GM23248 (cell line): ENCODE data around the gene USP25. TPM values are rescaled to one million over a fixed set of nuclear protein-coding genes. Genes with fewer than 3 reads are reported as not detected.
A peak's percentile ranks its signal among the peaks of the same experiment; 100 is the strongest.

Source experiments
- DNase-seq: peaks from one replicate; pipeline ENCODE4 v3.0.0-alpha.2; 2015
- H2AFZ ChIP-seq: fragments of 200-600 bp; sonication (generic); 2 replicates; pipeline ENCODE4 v1.6.1; 2016; ENCODE audit warnings: antibody characterized with exemption
- H3F3A ChIP-seq: fragments of 200-600 bp; sonication (generic); 2 replicates; pipeline ENCODE4 v1.6.1; 2016; ENCODE audit warnings: mild to moderate bottlenecking, antibody characterized with exemption, mixed run types; ENCODE audit not compliant: insufficient read depth
- H3K27ac ChIP-seq: fragments of 200-600 bp; sonication (generic); 2 replicates; pipeline ENCODE4 v1.5.1; 2016; ENCODE audit warnings: mild to moderate bottlenecking
- H3K27me3 ChIP-seq: fragments of 200-600 bp; sonication (generic); replicated peaks from 2 replicates; pipeline ENCODE4 v1.6.1; 2016; ENCODE audit warnings: mild to moderate bottlenecking; ENCODE audit not compliant: insufficient read depth
- H3K36me3 ChIP-seq: fragments of 200-600 bp; sonication (generic); 2 replicates; pipeline ENCODE4 v1.6.1; 2016; ENCODE audit warnings: low read depth, mild to moderate bottlenecking
- H3K4me1 ChIP-seq: fragments of 200-600 bp; sonication (generic); 2 replicates; pipeline ENCODE4 v1.6.1; 2016; ENCODE audit warnings: mild to moderate bottlenecking; ENCODE audit not compliant: insufficient read depth
- H3K4me2 ChIP-seq: fragments of 200-600 bp; sonication (generic); one replicate; pipeline ENCODE4 v1.6.1; 2016; ENCODE audit warnings: mild to moderate bottlenecking; ENCODE audit not compliant: unreplicated experiment
- H3K4me3 ChIP-seq: fragments of 200-600 bp; sonication (generic); 2 replicates; pipeline ENCODE4 v1.5.1; 2016; ENCODE audit warnings: mild to moderate bottlenecking
- H3K79me2 ChIP-seq: fragments of 200-600 bp; sonication (generic); 2 replicates; pipeline ENCODE4 v1.6.1; 2016; ENCODE audit warnings: mild to moderate bottlenecking; ENCODE audit not compliant: insufficient read depth
- H3K9ac ChIP-seq: fragments of 200-600 bp; sonication (generic); 2 replicates; pipeline ENCODE4 v1.6.1; 2016; ENCODE audit warnings: mild to moderate bottlenecking
- H3K9me2 ChIP-seq: fragments of 200-600 bp; sonication (generic); 2 replicates; pipeline ENCODE4 v1.6.1; 2016; ENCODE audit warnings: mixed run types, mild to moderate bottlenecking, moderate library complexity; ENCODE audit not compliant: insufficient read depth
- H3K9me3 ChIP-seq: fragments of 200-600 bp; sonication (generic); one replicate; pipeline ENCODE4 v1.6.1; 2017; ENCODE audit warnings: low read depth
- H4K20me1 ChIP-seq: fragments of 200-600 bp; sonication (generic); 2 replicates; pipeline ENCODE4 v1.6.0; 2016; ENCODE audit not compliant: insufficient read depth
- EZH2 ChIP-seq: fragments of 200-600 bp; sonication (generic); IDR thresholded peaks from 2 replicates; pipeline ENCODE4 v1.6.1; 2018; ENCODE audit warnings: antibody characterized with exemption, mild to moderate bottlenecking; ENCODE audit not compliant: insufficient read depth, poor library complexity, severe bottlenecking
- EZH2phosphoT487 ChIP-seq: fragments of 200-600 bp; sonication (generic); IDR thresholded peaks from 2 replicates; pipeline ENCODE4 v1.6.1; 2018; ENCODE audit warnings: antibody characterized with exemption, moderate library complexity, mild to moderate bottlenecking, low read depth; ENCODE audit not compliant: insufficient read depth
- WGBS, 2 experiments: methylation state at CpG; one replicate each; pipeline ENCODE4 v1.1.6; 2015 to 2017; ENCODE audit warnings: low lambda C conversion rate in 2 of 2, low coverage in 1 of 2; ENCODE audit errors: missing lambda C conversion rate in 2 of 2; 5-methylcytosine and 5-hydroxymethylcytosine counted together
- in situ Hi-C: fragments of 300-500 bp; cut with MboI; formaldehyde crosslinking; loops from 2 replicates; pipeline ENCODE4 v1.15.0; 2020
- polyA plus RNA-seq: library from polyadenylated mRNA; unstranded; fragments of >200 nt; fragmentation: Nextera tagmentation; extraction: Ambion mirVana; gene quantifications from 2 replicates; pipeline ENCODE4 v1.2.1, GENCODE V29; 2016
- total RNA-seq: library from RNA; depleted of rRNA; stranded (reverse); fragments of >200 nt; shearing (Covaris generic); gene quantifications from 2 replicates; pipeline ENCODE4 v1.2.3, GENCODE V29; 2014

Gene USP25
- total and polyA plus RNA-seq, 2 experiments from 2014 or later: 5.8 to 41.5 TPM

DNA sequence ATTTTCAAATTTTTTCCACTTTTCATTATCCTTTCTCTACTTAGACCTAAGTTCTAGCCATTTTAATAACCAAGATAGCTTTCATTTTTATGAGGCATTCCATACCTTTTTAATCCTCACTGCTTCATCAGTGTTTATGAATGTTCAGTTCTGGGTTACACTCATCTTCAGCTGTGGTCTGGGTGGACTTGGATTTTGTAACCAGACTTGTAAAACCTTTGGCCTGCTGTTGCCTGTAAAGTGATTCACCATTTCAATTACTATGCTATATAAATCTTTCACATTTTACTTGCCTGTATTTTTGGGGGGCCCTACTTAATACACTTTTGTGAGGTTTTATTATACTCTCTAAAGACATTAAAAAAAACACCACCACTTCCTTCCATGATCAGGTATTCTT, 46.2 kb downstream of the USP25 start:
- H4K20me1 ChIP-seq: no peaks in the 10 kb centered on the region
- no peaks in the 10 kb centered on the region for H3K9me3 ChIP-seq
- H3K4me1 ChIP-seq: peaks cover 37% of the 10 kb centered on the region
- peak overlapping the region; percentile 68 for H3K4me2 ChIP-seq
- no peaks in the 10 kb centered on the region for H3K9me2 ChIP-seq
- H2AFZ ChIP-seq: no peak overlapping the region
- TF ChIP-seq EZH2phosphoT487 (no peak), EZH2 (no peak)
- H3K27me3 ChIP-seq: no peaks in the 10 kb centered on the region
- H3K79me2 ChIP-seq: peaks cover 58% of the 10 kb centered on the region
- peaks cover 33% of the 10 kb centered on the region for H3F3A ChIP-seq
- no peak overlapping the region for H3K9ac ChIP-seq
- peak; percentile 88 for DNase-seq
- H3K36me3 ChIP-seq: no peaks in the 10 kb centered on the region
- no peak overlapping the region for H3K4me3 ChIP-seq
- H3K27ac ChIP-seq: peak overlapping the region; percentile 34
- in situ Hi-C loops: no loop called here

DNA sequence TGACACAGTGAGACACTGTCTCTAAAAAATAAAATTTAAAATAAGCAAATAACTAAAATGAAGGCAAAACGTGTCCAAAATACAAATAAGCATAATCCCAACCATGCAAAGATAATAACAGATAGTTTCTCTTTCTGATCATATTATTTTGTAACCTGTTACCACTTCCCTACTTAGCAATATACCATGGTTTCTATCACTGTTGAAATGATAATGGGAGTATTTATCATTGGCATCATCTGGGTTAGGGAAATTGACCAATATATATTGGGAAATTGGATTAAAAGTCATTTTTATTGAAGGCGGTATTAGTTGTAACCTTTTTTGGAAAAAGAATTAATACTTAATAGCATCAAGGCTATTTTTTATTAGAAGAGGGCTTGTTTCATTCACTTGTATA, 47.0 kb downstream of the USP25 start:
- no peak overlapping the region for H3K4me3 ChIP-seq

DNA sequence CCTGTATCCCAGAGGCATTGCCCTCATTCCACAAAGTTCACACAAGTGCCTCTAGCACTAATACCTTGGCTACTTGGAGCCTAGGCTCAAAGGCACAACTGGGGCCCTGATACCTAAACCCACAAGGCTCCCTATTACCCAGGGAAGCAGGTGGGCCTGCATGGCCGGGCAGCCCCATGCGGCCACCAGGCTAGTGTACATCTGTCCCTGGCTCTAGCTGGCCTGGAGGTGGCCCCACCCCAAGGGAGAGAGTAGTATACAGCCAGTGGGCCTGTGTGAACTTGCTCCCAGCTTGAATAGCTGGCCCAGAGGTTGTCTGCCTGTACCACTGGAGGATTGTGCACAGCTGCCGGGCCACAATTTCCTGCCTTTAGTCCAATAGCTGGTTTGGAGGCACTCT, 52.2 kb downstream of the USP25 start:
- H3F3A ChIP-seq: peaks cover 2% of the 10 kb centered on the region
- in situ Hi-C loops: no loop called here
- H3K4me3 ChIP-seq: no peak overlapping the region
- no peak overlapping the region for H3K9ac ChIP-seq
- H4K20me1 ChIP-seq: no peaks in the 10 kb centered on the region
- H3K4me1 ChIP-seq: peaks cover 3% of the 10 kb centered on the region
- H3K4me2 ChIP-seq: no peak overlapping the region
- DNase-seq: no peak
- no peaks in the 10 kb centered on the region for H3K9me3 ChIP-seq
- H2AFZ ChIP-seq: no peak overlapping the region
- H3K9me2 ChIP-seq: no peaks in the 10 kb centered on the region; the same call in 1 of the 2 replicates
- TF ChIP-seq EZH2: no peak
- no peak for TF ChIP-seq EZH2phosphoT487
- no peaks in the 10 kb centered on the region for H3K27me3 ChIP-seq
- H3K36me3 ChIP-seq: peaks cover 6% of the 10 kb centered on the region; the same call in 1 of the 2 replicates
- no peak overlapping the region for H3K27ac ChIP-seq
- peaks cover 19% of the 10 kb centered on the region for H3K79me2 ChIP-seq
- WGBS, 2 experiments: 96 to 97% methylated on average over 3 of the region's 3 CpGs

More for the DNA sequence above, 47.0 kb downstream of the USP25 start:
- Histone ChIP-seq H3K27ac (0 out of 2 replicates have a peak overlapping the region, but pooled peaks have one; percentile 27), H3F3A (peaks cover 33% of the 10 kb centered on the region), H2AFZ (no peak overlapping the region), H3K9ac (no peak overlapping the region), H3K27me3 (no peaks in the 10 kb centered on the region), H3K4me2 (peak overlapping the region; percentile 25), H3K79me2 (peaks cover 50% of the 10 kb centered on the region), H3K36me3 (no peaks in the 10 kb centered on the region), H3K4me1 (peaks cover 37% of the 10 kb centered on the region), H3K9me3 (no peaks in the 10 kb centered on the region), H3K9me2 (no peaks in the 10 kb centered on the region), H4K20me1 (no peaks in the 10 kb centered on the region)
- WGBS, 2 experiments: 96 to 98% methylated on average over 2 of the region's 2 CpGs
- in situ Hi-C loops: no loop called here
- no peak for DNase-seq
- TF ChIP-seq EZH2phosphoT487: no peak
- no peak for TF ChIP-seq EZH2

DNA sequence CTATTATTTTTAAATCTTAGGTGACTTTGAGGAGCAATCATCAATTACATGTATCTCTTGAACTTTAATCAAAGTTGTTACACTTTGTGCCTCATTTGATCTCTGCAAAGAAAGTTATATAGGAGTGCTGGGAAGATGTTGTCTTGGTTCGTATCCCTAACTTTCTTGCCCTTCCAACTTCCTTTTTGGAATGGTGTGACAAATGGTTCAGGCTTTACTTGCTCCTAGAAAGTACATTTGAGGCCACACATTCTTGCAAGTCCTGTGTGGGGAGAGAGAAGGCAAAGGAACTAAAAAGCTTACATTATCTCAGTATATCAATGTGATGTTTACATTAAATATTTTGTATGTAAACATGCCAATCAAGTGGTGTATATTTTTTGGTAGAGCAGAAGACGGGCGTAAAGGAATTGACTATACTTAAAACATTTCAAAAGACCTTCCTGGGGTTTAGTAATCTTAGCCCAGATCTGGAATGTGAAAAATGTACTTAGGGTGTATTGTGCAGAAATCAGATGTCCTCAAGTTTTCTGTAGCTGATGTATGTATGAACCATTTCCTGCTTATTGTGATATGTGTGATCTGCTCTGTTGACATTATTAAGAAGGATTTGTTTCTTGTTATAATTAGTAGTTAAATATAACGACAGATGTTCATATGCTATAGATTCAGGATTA, 59.2 kb downstream of the USP25 start:
- H3K4me2 ChIP-seq: peak overlapping the region; percentile 26
- no peaks in the 10 kb centered on the region for H3K9me2 ChIP-seq
- peak; percentile 32 for DNase-seq
- no peak for TF ChIP-seq EZH2phosphoT487
- TF ChIP-seq EZH2: no peak
- peaks cover 11% of the 10 kb centered on the region for H3F3A ChIP-seq
- no peaks in the 10 kb centered on the region for H3K36me3 ChIP-seq
- no peak overlapping the region for H3K27ac ChIP-seq
- H3K4me1 ChIP-seq: peaks cover 24% of the 10 kb centered on the region
- in situ Hi-C loops: no loop called here
- no peak overlapping the region for H2AFZ ChIP-seq
- peak overlapping the region; percentile 4; the same call in 1 of the 2 replicates for H3K4me3 ChIP-seq
- H3K79me2 ChIP-seq: peaks cover 29% of the 10 kb centered on the region
- no peaks in the 10 kb centered on the region for H3K9me3 ChIP-seq
- H3K27me3 ChIP-seq: no peaks in the 10 kb centered on the region
- H3K9ac ChIP-seq: no peak overlapping the region
- H4K20me1 ChIP-seq: no peaks in the 10 kb centered on the region
- 59 to 64% methylated on average over 4 of the region's 4 CpGs for WGBS, 2 experiments
